H1 (cell line): ENCODE data around the gene QSER1.

Experiments
- BACH1 ChIP-seq: IDR thresholded peaks from 2 replicates; pipeline ENCODE4 v1.6.1; 2012; ENCODE audit warnings: low read length, improper control_type of control experiment
- EP300 ChIP-seq, 2 experiments: IDR thresholded peaks; 1 replicate in 1 of 2; 2 replicates in 1 of 2; pipeline ENCODE4 v1.6.1; 2011 to 2012; ENCODE audit warnings: low read depth in 2 of 2, low read length in 2 of 2, mild to moderate bottlenecking in 2 of 2, borderline replicate concordance in 1 of 2, inconsistent platforms in 1 of 2, moderate library complexity in 1 of 2
- EZH2 ChIP-seq: fragments of 200-600 bp; sonication (generic); IDR thresholded peaks from 2 replicates; pipeline ENCODE4 v1.7.1; 2012; ENCODE audit warnings: low read depth, mild to moderate bottlenecking, moderate library complexity, low read length, inconsistent platforms; ENCODE audit not compliant: severe bottlenecking
- KDM1A ChIP-seq: fragments of 200-600, 300-600 bp; sonication (generic); IDR thresholded peaks from 2 replicates; pipeline ENCODE4 v1.7.1; 2016; ENCODE audit warnings: mild to moderate bottlenecking, low read length, borderline replicate concordance
- KDM5A ChIP-seq: fragments of 200-600 bp; IDR thresholded peaks from 2 replicates; pipeline ENCODE4 v1.7.1; 2012; ENCODE audit warnings: mild to moderate bottlenecking, low read length, inconsistent platforms, mixed read lengths
- POLR2A ChIP-seq, 2 experiments: IDR thresholded peaks; 1 replicate in 1 of 2; 2 replicates in 1 of 2; pipeline ENCODE4 v1.6.1; 2011; ENCODE audit warnings: low read depth in 2 of 2, low read length in 2 of 2, mild to moderate bottlenecking in 2 of 2; ENCODE audit errors: control extremely low read depth in 1 of 2
- POLR2AphosphoS5 ChIP-seq: IDR thresholded peaks from 2 replicates; pipeline ENCODE4 v1.6.1; 2011; ENCODE audit warnings: low read depth, low read length
- SIRT6 ChIP-seq: IDR thresholded peaks from one replicate; pipeline ENCODE4 v1.7.1; 2012; ENCODE audit warnings: low read length, inconsistent platforms
- SIX5 ChIP-seq: IDR thresholded peaks from 2 replicates; pipeline ENCODE4 v1.6.1; 2011; ENCODE audit warnings: mild to moderate bottlenecking, low read depth, low read length
- SP1 ChIP-seq: IDR thresholded peaks from 2 replicates; pipeline ENCODE4 v1.6.1; 2011; ENCODE audit warnings: low read depth, low read length
- TAF1 ChIP-seq: IDR thresholded peaks from 2 replicates; pipeline ENCODE4 v1.6.1; 2011; ENCODE audit warnings: mild to moderate bottlenecking, low read depth, low read length
- TEAD4 ChIP-seq: IDR thresholded peaks from 2 replicates; pipeline ENCODE4 v1.6.1; 2012; ENCODE audit warnings: low read depth, low read length, inconsistent platforms, mixed read lengths
- ZNF274 ChIP-seq: IDR thresholded peaks from 2 replicates; pipeline ENCODE4 v1.7.0; 2012; ENCODE audit warnings: low read length, borderline replicate concordance; ENCODE audit errors: extremely low read depth
- TF ChIP-seq, protein P1 (sequence below), 3 experiments: IDR thresholded peaks; 1 replicate in 2 of 3; 2 replicates in 1 of 3; pipeline versions ENCODE4 v1.5.1 to v1.6.1; 2011; ENCODE audit warnings: low read length in 3 of 3, mild to moderate bottlenecking in 3 of 3, inconsistent platforms in 2 of 3, low read depth in 1 of 3, moderate library complexity in 1 of 3; ENCODE audit not compliant: insufficient read depth in 1 of 3; ENCODE audit errors: control extremely low read depth in 1 of 3

DNA sequence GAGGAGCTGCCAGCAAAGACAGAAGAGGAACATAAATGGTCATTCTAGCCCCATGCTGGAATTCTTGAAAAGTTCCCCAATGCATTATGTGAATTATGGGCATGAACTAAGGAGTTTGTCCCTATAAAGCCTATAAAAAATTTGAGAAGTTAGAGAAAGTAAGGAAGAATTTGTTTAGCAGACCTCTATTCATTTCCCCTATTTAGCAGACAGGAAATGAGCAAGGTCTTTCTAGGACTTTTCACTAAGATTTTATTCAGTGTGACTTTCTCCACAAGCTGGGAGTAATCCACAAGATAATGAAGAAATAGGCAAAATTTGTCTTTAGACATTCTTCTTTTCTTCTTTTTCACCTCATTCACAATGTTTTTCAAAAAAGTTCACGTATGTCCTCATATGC is 42.9 kb upstream of the QSER1 start:
- TF ChIP-seq TEAD4 (no peak), ZNF274 (no peak), EP300 (IDR thresholded peaks at IDR 0.05; ENCODE audit: borderline replicate concordance in 1 of 2, low read depth in 2 of 2, low read length in 2 of 2) (no peak), POLR2AphosphoS5 (no peak), POLR2A (IDR thresholded peaks at IDR 0.05; ENCODE audit: control extremely low read depth in 1 of 2, low read depth in 2 of 2, low read length in 2 of 2) (no peak), KDM5A (no peak), TAF1 (no peak), SIRT6 (no peak), SP1 (no peak), EZH2 (no peak), KDM1A (no peak), BACH1 (no peak), SIX5 (no peak)
- TF ChIP-seq, protein P1, sequence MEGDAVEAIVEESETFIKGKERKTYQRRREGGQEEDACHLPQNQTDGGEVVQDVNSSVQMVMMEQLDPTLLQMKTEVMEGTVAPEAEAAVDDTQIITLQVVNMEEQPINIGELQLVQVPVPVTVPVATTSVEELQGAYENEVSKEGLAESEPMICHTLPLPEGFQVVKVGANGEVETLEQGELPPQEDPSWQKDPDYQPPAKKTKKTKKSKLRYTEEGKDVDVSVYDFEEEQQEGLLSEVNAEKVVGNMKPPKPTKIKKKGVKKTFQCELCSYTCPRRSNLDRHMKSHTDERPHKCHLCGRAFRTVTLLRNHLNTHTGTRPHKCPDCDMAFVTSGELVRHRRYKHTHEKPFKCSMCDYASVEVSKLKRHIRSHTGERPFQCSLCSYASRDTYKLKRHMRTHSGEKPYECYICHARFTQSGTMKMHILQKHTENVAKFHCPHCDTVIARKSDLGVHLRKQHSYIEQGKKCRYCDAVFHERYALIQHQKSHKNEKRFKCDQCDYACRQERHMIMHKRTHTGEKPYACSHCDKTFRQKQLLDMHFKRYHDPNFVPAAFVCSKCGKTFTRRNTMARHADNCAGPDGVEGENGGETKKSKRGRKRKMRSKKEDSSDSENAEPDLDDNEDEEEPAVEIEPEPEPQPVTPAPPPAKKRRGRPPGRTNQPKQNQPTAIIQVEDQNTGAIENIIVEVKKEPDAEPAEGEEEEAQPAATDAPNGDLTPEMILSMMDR (IDR thresholded peaks at IDR 0.05; ENCODE audit: control extremely low read depth in 1 of 3, insufficient read depth in 1 of 3, low read depth in 1 of 3, low read length in 3 of 3) = no peak
